GM23338 (cell line): Measurements from ENCODE around the gene RAB3IL1. TPM values are rescaled to one million over a fixed set of nuclear protein-coding genes. Genes with fewer than 3 reads are reported as not detected.

Experiments
- ATAC-seq: fragments of 200-7000 bp; cut with Tn5 transposase; 3 replicates; pipeline ENCODE4 v1.9.1; 2020
- DNase-seq: peaks from one replicate; pipeline ENCODE4 v3.0.0-alpha.2; 2015; ENCODE audit warnings: low spot score
- H2AFZ ChIP-seq: fragments of 200-600 bp; sonication (generic); 2 replicates; pipeline ENCODE4 v1.8.0; 2016; ENCODE audit warnings: antibody characterized with exemption, mild to moderate bottlenecking, moderate library complexity
- H3F3A ChIP-seq: fragments of 200-600 bp; sonication (generic); replicated peaks from 2 replicates; pipeline ENCODE4 v1.8.0; 2017; ENCODE audit warnings: antibody characterized with exemption, mixed run types, low read depth
- H3K27ac ChIP-seq: fragments of 200-600 bp; sonication (generic); 2 replicates; pipeline ENCODE4 v1.6.1; 2016; ENCODE audit warnings: low read depth
- H3K27me3 ChIP-seq: fragments of 200-600 bp; sonication (generic); 2 replicates; pipeline ENCODE4 v1.8.0; 2016; ENCODE audit warnings: mild to moderate bottlenecking, mixed run types, moderate library complexity; ENCODE audit not compliant: insufficient read depth
- H3K36me3 ChIP-seq: fragments of 200-600 bp; sonication (generic); 2 replicates; pipeline ENCODE4 v1.8.0; 2016; ENCODE audit warnings: mild to moderate bottlenecking; ENCODE audit not compliant: insufficient read depth
- H3K4me1 ChIP-seq: fragments of 200-600 bp; sonication (generic); 2 replicates; pipeline ENCODE4 v1.8.0; 2016; ENCODE audit warnings: mild to moderate bottlenecking, moderate library complexity; ENCODE audit not compliant: insufficient read depth
- H3K4me2 ChIP-seq: fragments of 200-600 bp; sonication (generic); 2 replicates; pipeline ENCODE4 v1.7.1; 2017; ENCODE audit warnings: mixed run types
- H3K4me3 ChIP-seq: fragments of 200-600 bp; sonication (generic); 2 replicates; pipeline ENCODE4 v1.6.1; 2016; ENCODE audit warnings: mixed run types
- H3K79me2 ChIP-seq: fragments of 200-600 bp; sonication (generic); replicated peaks from 2 replicates; pipeline ENCODE4 v1.8.0; 2017; ENCODE audit warnings: mild to moderate bottlenecking; ENCODE audit not compliant: insufficient read depth
- H3K9me2 ChIP-seq: fragments of 200-600 bp; sonication (generic); 2 replicates; pipeline ENCODE4 v1.8.0; 2017; ENCODE audit not compliant: insufficient read depth
- H4K20me1 ChIP-seq: fragments of 200-600 bp; sonication (generic); replicated peaks from 2 replicates; pipeline ENCODE4 v1.8.0; 2017; ENCODE audit warnings: mild to moderate bottlenecking; ENCODE audit not compliant: insufficient read depth
- H3K27ac Mint-ChIP-seq: 2 replicates; pipeline ENCODE4 v1.8.0; 2020; ENCODE audit warnings: inconsistent platforms, mild to moderate bottlenecking, moderate library complexity, mixed read lengths
- H3K27me3 Mint-ChIP-seq: 3 replicates; pipeline ENCODE4 v1.8.0; 2022; ENCODE audit warnings: low read depth, mild to moderate bottlenecking, moderate library complexity, mixed read lengths, inconsistent platforms; ENCODE audit not compliant: insufficient read depth, poor library complexity
- H3K36me3 Mint-ChIP-seq: 3 replicates; pipeline ENCODE4 v1.8.0; 2021; ENCODE audit warnings: low read depth, mild to moderate bottlenecking, inconsistent platforms, moderate library complexity, mixed read lengths
- H3K4me1 Mint-ChIP-seq: 3 replicates; pipeline ENCODE4 v1.8.0; 2020; ENCODE audit warnings: mild to moderate bottlenecking, inconsistent platforms, mixed read lengths
- H3K4me3 Mint-ChIP-seq: 3 replicates; pipeline ENCODE4 v1.8.0; 2021; ENCODE audit warnings: moderate library complexity, mild to moderate bottlenecking, inconsistent platforms, mixed read lengths
- H3K9me3 Mint-ChIP-seq: 3 replicates; pipeline ENCODE4 v1.8.0; 2020; ENCODE audit warnings: moderate library complexity, mild to moderate bottlenecking, inconsistent platforms, mixed read lengths
- POLR2AphosphoS5 ChIP-seq: IDR thresholded peaks from 2 replicates; pipeline ENCODE4 v1.6.1; 2016; ENCODE audit warnings: antibody characterized with exemption, low read depth
- ZNF331 ChIP-seq: fragments of 250-450 bp; sonication (Bioruptor Pico); IDR thresholded peaks from 2 replicates; pipeline ENCODE4 v1.5.0; 2020; ENCODE audit warnings: low read depth, mild to moderate bottlenecking, moderate library complexity
- polyA plus RNA-seq: library from polyadenylated mRNA; unstranded; fragments of >200 nt; fragmentation: Nextera tagmentation; extraction: Ambion mirVana; gene quantifications from 2 replicates; pipeline ENCODE4 v1.2.1, GENCODE V29; 2016
- total RNA-seq: library from RNA; depleted of rRNA; stranded (reverse); fragments of >200 nt; shearing (Covaris generic); gene quantifications from 2 replicates; pipeline ENCODE4 v1.2.3, GENCODE V29; 2014
- TF ChIP-seq, protein P1 (sequence below): IDR thresholded peaks from one replicate; pipeline ENCODE4 v1.6.1; 2018; ENCODE audit warnings: antibody characterized with exemption; ENCODE audit not compliant: unreplicated experiment

RAB3IL1 gene
- total and polyA plus RNA-seq, 2 experiments from 2014 or later, result 2.7 to 3.4 TPM

DNA sequence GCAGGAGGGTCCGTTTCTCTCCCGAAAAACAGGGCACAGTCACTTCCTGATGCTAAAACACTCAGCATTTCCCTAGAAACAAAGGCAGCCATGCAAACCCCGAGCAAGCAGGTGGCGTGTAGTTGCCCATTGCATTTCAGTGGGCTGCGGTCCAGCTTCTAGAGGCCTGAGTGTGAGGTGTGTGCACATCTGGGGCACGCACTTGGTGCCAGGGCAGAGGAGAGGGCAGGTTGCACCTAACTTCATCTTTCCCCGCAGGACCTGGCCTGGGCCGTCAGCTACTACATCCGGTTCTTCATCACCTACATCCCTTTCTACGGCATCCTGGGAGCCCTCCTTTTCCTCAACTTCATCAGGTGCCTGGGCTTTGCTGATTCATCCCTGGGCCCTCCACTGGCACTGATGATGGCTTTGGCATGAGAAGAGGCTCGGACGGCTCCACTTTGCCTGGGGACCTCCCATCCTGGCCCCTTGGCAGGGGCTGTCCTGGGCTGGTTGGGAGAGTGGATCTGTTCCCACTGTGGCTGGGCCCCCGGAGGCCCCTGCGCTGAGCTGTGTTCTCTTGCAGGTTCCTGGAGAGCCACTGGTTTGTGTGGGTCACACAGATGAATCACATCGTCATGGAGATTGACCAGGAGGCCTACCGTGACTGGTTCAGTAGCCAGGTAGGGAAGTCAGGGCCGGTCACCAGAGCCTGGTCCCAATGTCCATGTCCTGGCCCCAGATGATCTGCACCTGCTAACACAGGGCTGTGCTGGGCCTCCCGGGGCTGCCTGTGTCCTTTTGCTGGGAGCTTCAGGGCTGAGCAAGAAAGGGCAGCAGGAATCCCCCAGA is 54.4 kb downstream of the RAB3IL1 start:
- Mint-ChIP-seq H3K4me3 (no peak overlapping the region), H3K36me3 (peaks cover 74% of the 10 kb centered on the region), H3K4me1 (peaks cover 5% of the 10 kb centered on the region), H3K9me3 (no peaks in the 10 kb centered on the region; the same call in 2 of the 3 replicates), H3K27ac (no peak overlapping the region), H3K27me3 (peaks cover 4% of the 10 kb centered on the region)
- DNase-seq (no peak), ATAC-seq (no peak)
- H3K27me3 ChIP-seq, result no peaks in the 10 kb centered on the region
- H3K36me3 ChIP-seq, result peaks cover 35% of the 10 kb centered on the region
- TF ChIP-seq, protein P1, sequence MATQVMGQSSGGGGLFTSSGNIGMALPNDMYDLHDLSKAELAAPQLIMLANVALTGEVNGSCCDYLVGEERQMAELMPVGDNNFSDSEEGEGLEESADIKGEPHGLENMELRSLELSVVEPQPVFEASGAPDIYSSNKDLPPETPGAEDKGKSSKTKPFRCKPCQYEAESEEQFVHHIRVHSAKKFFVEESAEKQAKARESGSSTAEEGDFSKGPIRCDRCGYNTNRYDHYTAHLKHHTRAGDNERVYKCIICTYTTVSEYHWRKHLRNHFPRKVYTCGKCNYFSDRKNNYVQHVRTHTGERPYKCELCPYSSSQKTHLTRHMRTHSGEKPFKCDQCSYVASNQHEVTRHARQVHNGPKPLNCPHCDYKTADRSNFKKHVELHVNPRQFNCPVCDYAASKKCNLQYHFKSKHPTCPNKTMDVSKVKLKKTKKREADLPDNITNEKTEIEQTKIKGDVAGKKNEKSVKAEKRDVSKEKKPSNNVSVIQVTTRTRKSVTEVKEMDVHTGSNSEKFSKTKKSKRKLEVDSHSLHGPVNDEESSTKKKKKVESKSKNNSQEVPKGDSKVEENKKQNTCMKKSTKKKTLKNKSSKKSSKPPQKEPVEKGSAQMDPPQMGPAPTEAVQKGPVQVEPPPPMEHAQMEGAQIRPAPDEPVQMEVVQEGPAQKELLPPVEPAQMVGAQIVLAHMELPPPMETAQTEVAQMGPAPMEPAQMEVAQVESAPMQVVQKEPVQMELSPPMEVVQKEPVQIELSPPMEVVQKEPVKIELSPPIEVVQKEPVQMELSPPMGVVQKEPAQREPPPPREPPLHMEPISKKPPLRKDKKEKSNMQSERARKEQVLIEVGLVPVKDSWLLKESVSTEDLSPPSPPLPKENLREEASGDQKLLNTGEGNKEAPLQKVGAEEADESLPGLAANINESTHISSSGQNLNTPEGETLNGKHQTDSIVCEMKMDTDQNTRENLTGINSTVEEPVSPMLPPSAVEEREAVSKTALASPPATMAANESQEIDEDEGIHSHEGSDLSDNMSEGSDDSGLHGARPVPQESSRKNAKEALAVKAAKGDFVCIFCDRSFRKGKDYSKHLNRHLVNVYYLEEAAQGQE, result no peak
- no peak overlapping the region for H2AFZ ChIP-seq
- no peak overlapping the region for H3K4me2 ChIP-seq
- no peaks in the 10 kb centered on the region for H3K4me1 ChIP-seq
- no peak overlapping the region for H3K4me3 ChIP-seq
- peaks cover 5% of the 10 kb centered on the region for H4K20me1 ChIP-seq
- H3K9me2 ChIP-seq, result no peaks in the 10 kb centered on the region
- H3K27ac ChIP-seq, result no peak overlapping the region
- H3K79me2 ChIP-seq, result 0 out of 2 replicates have a peak, but pooled peaks cover 3% of the 10 kb centered on the region
- peaks cover 6% of the 10 kb centered on the region; the same call in 1 of the 2 replicates for H3F3A ChIP-seq

GRCh38 chr11:61861634-61862033 is 55.7 kb downstream of the RAB3IL1 start:
- H3K4me3 ChIP-seq, result no peak overlapping the region
- no peak overlapping the region for H2AFZ ChIP-seq
- H3F3A ChIP-seq, result peaks cover 6% of the 10 kb centered on the region; the same call in 1 of the 2 replicates
- H3K4me2 ChIP-seq, result no peak overlapping the region
- ATAC-seq (no peak), DNase-seq (no peak)
- H3K27ac ChIP-seq, result no peak overlapping the region
- H3K4me1 Mint-ChIP-seq, result peaks cover 5% of the 10 kb centered on the region
- 0 out of 2 replicates have a peak overlapping the region, but pooled peaks have one; percentile 12 for H3K27ac Mint-ChIP-seq
- H3K9me3 Mint-ChIP-seq, result no peaks in the 10 kb centered on the region; the same call in 2 of the 3 replicates
- H4K20me1 ChIP-seq, result peaks cover 9% of the 10 kb centered on the region
- H3K9me2 ChIP-seq, result no peaks in the 10 kb centered on the region
- no peaks in the 10 kb centered on the region for H3K27me3 ChIP-seq
- peaks cover 4% of the 10 kb centered on the region for H3K27me3 Mint-ChIP-seq
- H3K4me3 Mint-ChIP-seq, result no peak overlapping the region; the same call in 2 of the 3 replicates
- no peaks in the 10 kb centered on the region for H3K4me1 ChIP-seq
- H3K79me2 ChIP-seq, result 0 out of 2 replicates have a peak, but pooled peaks cover 3% of the 10 kb centered on the region
- H3K36me3 Mint-ChIP-seq, result peaks cover 86% of the 10 kb centered on the region
- peaks cover 45% of the 10 kb centered on the region for H3K36me3 ChIP-seq
- TF ChIP-seq ZNF331 (CRISPR knock-in tag) (no peak), POLR2AphosphoS5 (no peak)
